BJ (cell line): Measurements from ENCODE around the gene WTAP. TPM values are rescaled to one million over a fixed set of nuclear protein-coding genes. Genes with fewer than 3 reads are reported as not detected.
A peak's percentile ranks its signal among the peaks of the same experiment; 100 is the strongest.

Experiments
- CTCF ChIA-PET: fragments of 350-600 bp; formaldehyde crosslinking; extraction: SDS; loops from one replicate; lab custom pipeline; 2021; ENCODE audit warnings: antibody characterized with exemption, inconsistent platforms; lab: Yijun Ruan, JAX
- POLR2A ChIA-PET: fragments of 300-600 bp; sonication (Branson Sonifier 250); formaldehyde crosslinking; extraction: SDS; loops from one replicate; lab custom pipeline; 2021; ENCODE audit warnings: antibody characterized with exemption; lab: Charles Lee
- DNase-seq: peaks from one replicate; pipeline ENCODE4 v3.0.0-alpha.2; 2011; ENCODE audit warnings: low read depth
- H3K27me3 ChIP-seq: 2 replicates; pipeline ENCODE4 v1.6.0; 2011; ENCODE audit warnings: low read length; ENCODE audit not compliant: control insufficient read depth, insufficient read depth
- H3K36me3 ChIP-seq: 2 replicates; pipeline ENCODE4 v1.5.1; 2011; ENCODE audit warnings: low read length; ENCODE audit not compliant: control insufficient read depth, insufficient read depth
- H3K4me3 ChIP-seq: 2 replicates; pipeline ENCODE4 v1.5.1; 2011; ENCODE audit warnings: low read depth, mild to moderate bottlenecking, control low read depth, low read length
- CTCF ChIP-seq: IDR thresholded peaks from 2 replicates; pipeline ENCODE4 v1.5.1; 2011; ENCODE audit warnings: low read depth, mild to moderate bottlenecking, control low read depth, inconsistent platforms, low read length, moderate library complexity; ENCODE audit not compliant: insufficient read depth
- polyA plus RNA-seq: library from polyadenylated mRNA; depleted of rRNA; stranded (reverse); fragments of >200 nt; gene quantifications from 2 replicates; pipeline ENCODE4 v1.2.3, GENCODE V29; 2011

Gene WTAP
- polyA plus RNA-seq, 1 experiment, result 10.0 TPM

DNA sequence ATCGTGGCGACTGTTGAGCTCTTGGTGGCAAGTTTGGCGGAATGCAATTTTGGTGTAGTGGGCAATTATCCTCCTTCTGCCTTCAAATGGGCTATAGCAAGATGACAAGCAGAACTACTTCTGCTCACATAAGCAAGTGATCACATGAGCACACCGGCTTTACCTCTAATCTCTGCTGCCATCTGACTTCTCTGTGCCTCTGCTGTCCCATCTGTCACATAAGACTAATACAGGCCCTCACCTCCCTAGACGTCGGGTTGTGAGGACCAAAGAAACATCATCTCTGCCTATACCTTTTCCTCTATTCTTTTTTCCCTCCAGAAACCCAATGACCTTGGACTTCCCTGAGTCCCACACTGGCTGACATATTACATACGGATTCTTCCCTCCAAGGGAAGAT lies 13.3 kb upstream of the WTAP start:
- Histone ChIP-seq H3K27me3 (no peaks in the 10 kb centered on the region), H3K4me3 (no peak overlapping the region), H3K36me3 (no peaks in the 10 kb centered on the region)
- TF ChIP-seq CTCF, result no peak
- DNase-seq, result no peak
- CTCF ChIA-PET, result interaction anchor here (1.6 kb wide), 1 partner anchor 22 kb away, joined by 5 read pairs; no protein-coding TSS in a partner anchor
- POLR2A ChIA-PET, result interaction anchor here (0.6 kb wide), 1 partner anchor 79 kb away, joined by 8 read pairs; no protein-coding TSS in a partner anchor

DNA sequence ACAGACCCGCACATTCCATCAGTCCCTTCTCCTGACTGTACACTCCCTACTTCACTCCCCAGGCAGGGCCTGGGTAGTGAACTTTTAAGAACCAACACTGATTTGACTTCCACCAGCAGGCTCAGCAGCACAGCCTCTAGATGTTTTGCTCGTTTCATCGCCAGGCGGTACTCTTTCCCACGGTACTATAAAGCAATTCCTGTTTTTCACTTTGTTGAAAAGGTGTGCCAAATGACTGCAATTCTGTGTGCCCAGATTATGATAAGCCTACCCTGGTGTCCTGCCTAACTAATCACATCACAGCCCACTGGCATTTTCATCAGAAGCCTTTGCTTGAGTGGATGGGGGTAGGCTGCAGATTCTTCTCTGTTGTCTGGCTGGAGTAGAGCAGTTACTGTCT lies 12.9 kb upstream of the WTAP start:
- Histone ChIP-seq H3K36me3 (no peaks in the 10 kb centered on the region), H3K4me3 (no peak overlapping the region), H3K27me3 (no peaks in the 10 kb centered on the region)
- CTCF ChIA-PET, result interaction anchor here (1.5 kb wide), 1 partner anchor 13 kb away, joined by 3 read pairs; no protein-coding TSS in a partner anchor
- no peak for DNase-seq
- POLR2A ChIA-PET, result interaction anchor here (0.6 kb wide), 1 partner anchor 78 kb away, joined by 8 read pairs; no protein-coding TSS in a partner anchor
- no peak for TF ChIP-seq CTCF

DNA sequence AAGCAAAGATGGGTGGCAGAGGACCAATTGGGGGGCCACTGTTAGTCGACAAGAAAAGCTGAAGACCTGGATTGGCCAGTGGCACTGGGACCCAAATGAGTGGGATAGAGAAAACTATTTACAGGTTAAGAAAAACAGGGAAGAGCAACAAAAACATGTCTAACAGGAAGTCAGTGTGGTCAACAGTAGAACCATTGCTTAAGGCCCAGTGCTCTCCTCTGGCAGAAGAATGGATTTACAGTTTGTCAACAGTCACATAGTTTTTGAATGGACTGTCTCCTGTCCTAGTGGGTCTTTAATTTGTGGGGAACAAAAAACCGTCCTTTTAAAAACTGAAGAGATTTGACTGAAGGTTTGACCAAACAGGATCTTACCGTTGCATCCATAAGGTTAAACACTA lies 12.1 kb upstream of the WTAP start:
- Histone ChIP-seq H3K4me3 (no peak overlapping the region), H3K36me3 (no peaks in the 10 kb centered on the region), H3K27me3 (no peaks in the 10 kb centered on the region)
- ChIA-PET POLR2A (no interaction called here), CTCF (interaction anchor here (1.5 kb wide), 1 partner anchor 14 kb away, joined by 3 read pairs; no protein-coding TSS in a partner anchor)
- no peak for TF ChIP-seq CTCF
- no peak for DNase-seq

DNA sequence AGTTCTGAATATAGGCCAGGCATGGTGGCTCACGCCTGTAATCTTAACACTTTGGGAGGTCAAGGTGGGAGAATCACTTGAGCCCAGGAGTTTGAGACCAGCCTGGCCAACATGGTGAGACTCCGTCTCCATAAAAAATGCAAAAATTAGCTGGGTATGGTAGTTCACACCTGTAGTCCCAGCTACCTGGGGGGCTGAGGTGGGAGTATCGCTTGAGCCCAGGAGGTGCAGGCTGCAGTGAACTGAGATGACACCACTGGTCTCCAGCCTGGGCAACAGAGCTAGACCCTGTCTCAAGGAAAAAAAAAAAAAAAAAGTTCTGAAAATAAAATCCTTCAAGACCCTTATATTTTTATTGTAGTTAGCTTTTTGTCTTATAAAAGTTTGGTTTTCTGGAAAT lies 11.7 kb upstream of the WTAP start:
- POLR2A ChIA-PET, result no interaction called here
- no peak for DNase-seq
- Histone ChIP-seq H3K36me3 (no peaks in the 10 kb centered on the region), H3K27me3 (no peaks in the 10 kb centered on the region), H3K4me3 (no peak overlapping the region)
- TF ChIP-seq CTCF, result no peak
- CTCF ChIA-PET, result interaction anchor here (1.5 kb wide), 1 partner anchor 14 kb away, joined by 3 read pairs; no protein-coding TSS in a partner anchor

- H3K4me3 ChIP-seq, result no peak overlapping the region
- H3K36me3 ChIP-seq, result no peaks in the 10 kb centered on the region
These were observed 10.8 kb upstream of the WTAP start for GRCh38 chr6:159716247-159717096.

More at GRCh38 chr6:159716247-159717096, 10.8 kb upstream of the WTAP start:
- no peaks in the 10 kb centered on the region for H3K27me3 ChIP-seq
- ChIA-PET POLR2A (interaction anchor here (0.6 kb wide), 1 partner anchor 11 kb away, joined by 3 read pairs; the partner anchor contains the start of gene WTAP), CTCF (interaction anchor here (0.6 to 1.7 kb wide), 4 partner anchors 10 to 1700 kb away, joined by 3 to 6 read pairs (median 4); partner anchors contain the start of gene WTAP)
- peak; percentile 93 for DNase-seq
- TF ChIP-seq CTCF, result no peak
